ENCODE measurements around the gene SEC61A1. TPM values are rescaled to one million over a fixed set of nuclear protein-coding genes. Genes with fewer than 3 reads are reported as not detected.

Gene SEC61A1
- total RNA-seq: 243 and 246 TPM in 2 replicates

DNA sequence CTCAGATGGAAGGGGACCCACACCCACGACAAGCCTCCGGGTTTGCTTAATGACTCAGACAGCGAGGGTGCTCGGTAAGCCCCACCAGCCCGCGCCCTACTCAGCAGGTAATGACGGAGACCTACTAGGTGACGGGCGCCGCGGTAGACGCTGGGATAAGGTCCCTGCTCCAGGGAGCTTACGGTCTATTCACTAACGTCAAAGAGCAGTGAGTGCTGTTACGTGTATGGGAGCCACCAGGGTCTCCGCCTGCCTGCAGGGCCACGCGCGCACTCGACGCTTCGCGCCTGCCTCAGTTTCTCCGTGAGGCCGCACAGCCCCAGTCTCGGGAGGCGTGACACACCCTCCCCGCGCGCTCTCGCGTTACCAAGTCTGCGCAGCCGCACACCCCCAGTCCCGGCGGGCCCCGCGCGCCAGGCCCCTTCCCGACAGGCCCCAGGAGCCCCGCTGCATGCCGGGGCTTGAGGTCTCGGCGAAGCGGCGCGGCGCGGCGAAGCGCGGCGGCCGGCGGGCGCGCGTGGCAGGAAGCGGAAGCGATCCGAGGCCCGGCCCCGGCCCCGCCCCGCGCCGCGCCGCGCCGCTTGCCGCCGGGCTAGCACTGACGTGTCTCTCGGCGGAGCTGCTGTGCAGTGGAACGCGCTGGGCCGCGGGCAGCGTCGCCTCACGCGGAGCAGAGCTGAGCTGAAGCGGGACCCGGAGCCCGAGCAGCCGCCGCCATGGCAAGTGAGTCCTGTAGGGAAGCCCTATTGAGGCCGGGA, at the start of gene SEC61A1:
Gene SEC61A1 (plus strand): TSS at position 601 of the 758 bp plus-strand sequence. CDS start 116 bp downstream, at position 717.
- intact Hi-C loops (cut with micrococcal nuclease): loop anchor here (1.0 to 10.0 kb wide), 18 partner anchors 23 to 1967 kb away; partner anchors contain the start of genes ACAD9, CHCHD6, EEFSEC and ISY1

DNA sequence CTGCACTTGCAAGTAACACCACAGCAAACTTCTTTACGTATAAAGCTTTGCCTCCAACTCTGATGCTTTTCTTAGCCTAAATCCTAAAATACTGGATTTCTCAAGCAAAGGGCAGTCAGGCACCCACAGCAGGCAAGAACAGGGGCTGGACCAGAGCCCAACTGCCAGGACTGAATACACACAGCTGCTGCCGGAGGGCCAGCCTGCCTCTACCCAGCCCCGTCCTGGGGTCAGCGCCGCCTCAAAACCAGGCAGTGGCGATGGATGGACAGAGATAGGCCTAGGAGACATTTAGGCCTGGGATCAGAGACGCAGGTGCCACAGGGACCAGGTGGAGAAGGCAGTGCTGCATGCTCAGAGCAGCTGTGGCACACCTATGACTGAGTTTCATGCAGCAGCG, 47.6 kb upstream of the SEC61A1 start:
- intact Hi-C loops (cut with micrococcal nuclease): no loop called here

DNA sequence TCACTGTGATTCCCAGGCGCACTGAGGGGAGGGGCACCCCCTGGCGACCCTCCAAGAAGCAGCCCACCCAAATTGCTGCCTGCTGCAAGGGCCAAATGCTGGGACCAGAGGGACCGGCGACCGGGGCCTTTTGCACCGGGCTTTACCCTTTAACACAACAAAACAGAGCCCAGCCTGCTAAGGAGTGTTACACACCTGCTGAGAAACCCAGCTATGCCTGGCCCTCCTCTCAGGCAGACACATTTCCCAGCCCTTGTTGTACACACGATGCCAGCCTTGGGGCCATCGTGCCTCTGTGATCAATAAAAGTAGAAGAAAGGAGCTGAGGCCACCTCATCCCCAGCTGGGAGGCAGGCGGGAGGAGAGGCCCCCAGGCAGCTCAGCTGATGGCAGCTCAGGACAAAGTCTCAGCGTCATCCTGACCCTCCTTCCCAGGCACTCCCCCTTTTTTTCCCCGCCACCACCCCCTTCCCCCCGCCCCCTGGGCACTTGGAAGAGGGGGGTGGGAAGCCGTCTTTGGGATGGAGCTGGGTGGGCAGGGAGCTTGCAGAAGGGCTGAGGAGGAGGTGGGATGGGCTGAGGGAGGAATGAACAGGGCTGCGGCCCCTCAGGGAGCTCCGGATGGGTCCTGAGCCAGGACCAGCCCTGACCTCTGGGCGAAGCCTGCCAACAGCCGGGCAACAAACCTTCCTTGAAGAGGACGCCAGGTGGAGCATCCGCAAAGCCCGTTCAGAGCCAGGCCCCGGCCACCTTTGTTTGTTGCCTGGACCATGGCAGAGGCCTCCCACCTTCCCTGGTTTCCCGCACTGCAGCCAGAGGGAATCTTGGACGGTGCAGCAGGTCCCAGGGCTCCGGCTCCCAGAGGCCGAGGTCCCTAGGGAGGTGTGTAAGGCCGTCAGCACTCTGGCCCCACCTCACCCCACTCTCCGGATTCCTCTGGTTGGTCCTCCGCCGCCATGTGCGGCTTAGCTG, 45.9 kb upstream of the SEC61A1 start:
- intact Hi-C loops (cut with micrococcal nuclease): no loop called here

DNA sequence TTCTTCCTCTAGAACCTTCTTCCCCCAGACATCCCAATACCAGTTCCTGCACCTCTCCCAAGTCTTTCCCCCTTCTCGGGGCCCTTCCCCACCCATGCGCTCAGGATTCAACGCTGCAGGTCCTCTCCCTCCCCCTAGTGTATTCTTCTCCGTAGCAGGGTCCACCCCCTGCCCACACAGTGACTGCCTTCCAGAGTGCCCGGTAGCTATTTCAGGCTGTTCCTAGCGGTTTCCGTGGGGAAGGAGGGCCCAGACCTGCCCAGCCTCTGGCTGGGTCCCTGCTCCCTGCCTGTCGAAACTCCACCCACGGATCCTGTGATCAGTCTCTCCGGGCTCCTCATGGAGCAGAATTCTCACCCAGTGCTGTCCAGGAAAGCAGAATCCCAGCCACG, 45.2 kb upstream of the SEC61A1 start:
- intact Hi-C loops (cut with micrococcal nuclease): no loop called here

DNA sequence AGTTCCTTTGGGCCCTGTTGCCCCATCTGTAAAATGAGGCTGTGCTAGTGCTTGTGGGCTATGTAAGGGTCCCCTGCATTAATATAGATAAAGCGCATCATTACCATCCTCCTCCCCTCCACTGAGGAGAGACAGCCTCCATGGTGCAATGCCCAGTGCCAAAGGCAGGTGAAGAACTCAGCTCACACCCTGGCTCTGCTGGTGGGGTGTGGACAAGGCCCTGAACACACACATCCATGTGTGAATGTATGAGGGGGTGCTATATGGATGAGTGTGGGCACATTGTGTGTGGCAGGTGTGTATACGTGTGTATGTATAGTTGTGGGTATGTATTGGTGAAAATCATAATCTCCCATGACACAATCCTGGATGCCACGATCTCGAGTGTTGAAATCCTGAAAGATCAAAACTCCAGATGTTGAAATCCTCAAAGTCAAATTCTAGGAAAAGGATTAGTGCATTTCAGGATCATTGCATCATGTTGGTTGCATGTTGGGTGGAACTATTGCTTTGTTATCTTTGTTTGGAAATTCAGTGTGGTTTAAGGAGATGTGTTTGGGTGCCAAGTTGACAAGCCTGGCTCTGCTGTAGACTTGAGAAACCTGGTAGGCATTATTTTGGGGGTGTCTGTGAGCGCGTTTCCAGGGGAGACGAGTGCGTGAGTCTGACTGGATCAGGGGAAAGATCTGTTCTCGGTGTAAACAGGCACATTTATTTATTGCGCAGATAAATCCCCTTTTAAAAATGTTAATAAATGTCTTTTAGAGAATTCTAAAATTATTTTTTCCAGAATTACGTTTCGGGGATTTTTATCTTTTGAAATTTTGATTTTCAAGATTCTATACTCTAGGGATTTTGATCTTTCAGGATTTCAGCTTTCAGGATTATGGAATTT, 42.0 kb upstream of the SEC61A1 start:
- intact Hi-C loops (cut with micrococcal nuclease): loop anchor here (5.0 kb wide), 1 partner anchor 122 kb away; no protein-coding TSS in a partner anchor

- intact Hi-C loops (cut with micrococcal nuclease): loop anchor here (5.0 kb wide), 1 partner anchor 121 kb away; no protein-coding TSS in a partner anchor
Measured at GRCh38 chr3:128011140-128011539, 41.1 kb upstream of the SEC61A1 start.

DNA sequence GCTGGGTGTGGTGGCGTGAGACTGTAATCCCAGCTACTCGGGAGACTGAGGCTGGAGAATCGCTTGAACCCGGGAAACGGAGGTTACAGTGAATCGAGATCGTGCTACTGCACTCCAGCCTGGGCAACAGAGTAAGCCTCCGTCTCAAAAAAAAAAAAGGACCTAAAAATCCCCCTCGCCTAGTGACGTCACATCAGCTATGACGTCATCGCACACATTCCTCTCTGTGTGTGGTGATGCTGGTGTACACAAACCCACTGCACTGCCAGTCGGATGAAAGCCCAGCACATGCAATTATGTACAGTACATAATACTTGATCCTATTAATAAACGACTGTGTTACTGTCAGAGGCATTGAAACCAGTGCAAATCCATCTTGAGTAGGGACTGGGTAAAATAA, 40.2 kb upstream of the SEC61A1 start:
- intact Hi-C loops (cut with micrococcal nuclease): loop anchor here (5.0 kb wide), 1 partner anchor 120 kb away; no protein-coding TSS in a partner anchor

DNA sequence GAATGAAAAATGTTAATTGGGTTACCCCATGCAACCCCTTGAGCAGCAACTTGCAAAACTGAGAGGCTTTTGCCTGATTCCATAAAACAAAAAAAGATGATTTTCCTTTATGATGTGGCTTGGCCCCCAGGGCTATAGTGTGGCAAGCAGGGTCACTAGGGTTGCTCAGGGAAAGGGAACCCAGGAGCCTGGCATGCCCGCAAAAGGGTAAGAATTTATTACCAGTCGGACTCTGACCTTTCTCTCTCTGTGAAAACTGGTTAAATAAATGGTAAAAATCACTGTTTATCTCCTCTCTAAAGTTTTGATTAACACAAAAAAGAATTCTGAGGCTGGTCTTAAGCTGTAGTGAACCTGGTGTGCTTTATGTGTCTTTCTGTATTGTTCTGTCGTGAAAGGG, 37.7 kb upstream of the SEC61A1 start:
- intact Hi-C loops (cut with micrococcal nuclease): loop anchor here (5.0 kb wide), 1 partner anchor 118 kb away; no protein-coding TSS in a partner anchor

DNA sequence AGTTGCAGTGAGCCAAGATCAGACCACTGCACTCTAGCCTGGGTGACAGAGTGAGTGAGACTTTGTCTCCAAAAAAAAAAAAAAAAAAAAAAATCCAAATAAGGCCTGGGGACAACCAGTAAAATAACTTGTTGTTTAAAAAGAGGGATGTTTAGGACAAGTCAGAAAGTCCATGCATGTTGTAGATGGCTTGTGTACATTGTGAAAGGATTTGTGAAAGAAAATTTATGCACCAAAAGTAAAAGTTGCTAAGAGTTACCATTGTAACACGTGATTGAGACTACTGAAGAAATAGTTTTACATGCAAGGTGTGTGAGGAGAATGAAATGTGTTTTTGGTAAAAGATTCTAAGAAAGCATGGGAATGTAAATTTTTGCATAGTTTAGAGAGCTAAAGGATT, 35.7 kb upstream of the SEC61A1 start:
- intact Hi-C loops (cut with micrococcal nuclease): no loop called here

GRCh38 chr3:128021768-128022372, 30.4 kb upstream of the SEC61A1 start:
- intact Hi-C loops (cut with micrococcal nuclease): no loop called here

DNA sequence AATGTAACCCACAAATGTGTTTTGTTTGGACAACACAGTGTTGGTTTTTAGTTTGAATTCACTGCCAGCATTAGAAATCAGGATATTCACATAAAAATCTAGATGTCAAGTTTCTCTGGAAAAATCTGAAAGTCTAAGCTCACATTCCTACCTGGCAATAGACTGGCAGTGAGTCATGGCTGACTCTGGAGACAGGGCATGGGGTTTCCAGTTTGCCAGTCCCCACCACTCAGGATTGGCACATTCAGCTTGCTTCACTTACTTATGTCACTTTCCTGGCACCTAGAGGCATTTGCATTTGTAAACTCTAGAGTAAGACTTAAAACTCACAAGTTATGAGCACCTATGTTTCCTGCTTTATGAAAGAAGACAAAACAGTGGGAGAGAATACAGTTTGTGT, 19.1 kb upstream of the SEC61A1 start:
- intact Hi-C loops (cut with micrococcal nuclease): no loop called here

DNA sequence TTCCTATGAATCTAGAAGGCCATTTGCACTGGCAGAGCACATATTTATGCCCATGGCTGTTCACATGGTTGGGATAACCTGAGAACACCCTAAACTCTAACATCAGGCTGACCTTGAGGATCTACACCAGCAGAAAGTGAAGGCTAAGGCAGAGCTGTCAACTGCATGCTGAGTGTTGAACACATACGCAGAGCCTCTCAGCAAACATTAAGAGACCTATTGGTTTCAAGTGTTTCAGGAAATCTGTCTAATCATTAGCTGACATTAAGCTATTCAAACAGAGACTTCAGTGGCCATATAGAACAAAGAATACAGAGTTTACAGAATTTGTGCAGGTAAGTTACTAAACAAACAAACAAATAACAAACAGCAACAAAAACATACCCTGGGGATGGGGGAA, 16.1 kb upstream of the SEC61A1 start:
- intact Hi-C loops (cut with micrococcal nuclease): no loop called here

DNA sequence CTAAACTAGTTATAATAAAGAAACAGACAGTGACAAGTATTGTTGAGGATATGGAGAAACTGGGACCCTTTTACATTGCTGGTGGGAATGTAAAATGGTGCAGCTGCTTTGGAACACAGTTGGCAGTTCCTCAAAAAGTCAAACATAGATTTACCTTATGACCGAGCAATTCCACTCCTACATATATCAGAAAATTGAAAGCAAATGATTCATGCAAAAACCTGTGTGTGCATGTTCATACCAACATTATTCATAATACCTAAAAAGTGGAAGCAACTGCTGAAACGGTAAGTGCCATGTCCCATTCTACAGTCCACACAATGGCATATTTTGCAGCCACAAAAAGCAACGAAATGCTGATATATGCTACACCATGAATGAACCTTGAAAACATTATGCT, 12.2 kb upstream of the SEC61A1 start:
- intact Hi-C loops (cut with micrococcal nuclease): no loop called here

- intact Hi-C loops (cut with micrococcal nuclease): no loop called here
Measured at GRCh38 chr3:128040660-128041059, 11.6 kb upstream of the SEC61A1 start.

DNA sequence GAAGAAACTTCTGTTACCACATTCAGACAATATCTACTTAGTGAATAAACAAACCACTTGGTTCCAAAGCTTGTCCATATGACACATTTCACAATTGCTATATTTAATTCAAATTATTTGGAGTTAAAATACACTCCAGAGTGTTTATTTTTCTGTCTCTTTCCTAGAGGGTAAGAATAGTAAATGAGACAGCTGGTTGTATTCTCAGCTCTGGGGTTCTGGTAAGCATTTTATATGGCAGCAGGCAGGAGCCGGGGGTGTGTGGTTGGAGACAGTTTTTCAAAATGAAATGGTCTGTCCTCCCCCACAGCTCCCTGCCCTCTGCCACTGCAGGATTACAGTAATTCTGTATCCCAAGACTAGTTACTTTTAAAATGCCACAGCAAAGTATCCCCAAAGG, 10.9 kb upstream of the SEC61A1 start:
- intact Hi-C loops (cut with micrococcal nuclease): no loop called here

DNA sequence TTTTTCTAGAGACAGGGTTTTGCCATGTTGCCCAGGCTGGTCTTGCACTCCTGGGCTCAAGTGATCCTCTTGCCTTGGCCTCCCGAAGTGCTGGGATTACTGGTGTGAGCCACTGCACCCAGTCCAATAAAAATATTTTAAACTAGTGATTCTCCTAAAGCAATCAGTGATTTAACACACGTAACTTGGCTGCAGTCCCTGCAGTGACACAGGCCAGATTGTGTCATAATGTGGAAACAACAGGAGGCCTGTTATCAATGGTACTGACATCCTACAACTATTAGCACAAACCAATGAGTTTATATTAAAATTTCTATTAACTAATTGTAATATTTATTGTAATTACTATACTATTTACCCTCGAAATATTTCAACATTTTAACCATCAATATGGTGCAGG, 1.6 kb upstream of the SEC61A1 start:
- intact Hi-C loops (cut with micrococcal nuclease): loop anchor here (5.0 to 10.0 kb wide), 6 partner anchors 397 to 1966 kb away; partner anchors contain the start of genes CHCHD6, MBD4, SLC41A3 and ZXDC

DNA sequence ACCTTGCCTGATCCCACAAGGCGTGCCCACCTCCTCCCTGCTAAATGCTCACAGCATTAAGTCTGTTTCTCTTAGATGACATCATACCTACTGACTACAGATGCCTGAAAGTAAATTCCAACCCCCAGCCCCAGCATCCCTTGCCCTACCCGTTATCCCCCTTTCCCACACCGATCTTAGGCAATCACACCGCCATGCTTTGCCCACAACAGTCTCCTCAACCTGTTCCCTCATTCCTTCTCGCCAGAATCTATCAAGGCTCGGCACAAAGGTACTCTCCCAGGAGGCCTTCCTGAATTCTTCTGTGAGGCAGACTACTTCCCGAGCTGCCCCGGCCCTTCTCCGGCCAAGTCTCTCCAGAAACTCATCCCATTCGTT, 789 bp upstream of the SEC61A1 start:
- intact Hi-C loops (cut with micrococcal nuclease): loop anchor here (5.0 to 10.0 kb wide), 6 partner anchors 396 to 1967 kb away; partner anchors contain the start of genes CHCHD6, MBD4, SLC41A3 and ZXDC

DNA sequence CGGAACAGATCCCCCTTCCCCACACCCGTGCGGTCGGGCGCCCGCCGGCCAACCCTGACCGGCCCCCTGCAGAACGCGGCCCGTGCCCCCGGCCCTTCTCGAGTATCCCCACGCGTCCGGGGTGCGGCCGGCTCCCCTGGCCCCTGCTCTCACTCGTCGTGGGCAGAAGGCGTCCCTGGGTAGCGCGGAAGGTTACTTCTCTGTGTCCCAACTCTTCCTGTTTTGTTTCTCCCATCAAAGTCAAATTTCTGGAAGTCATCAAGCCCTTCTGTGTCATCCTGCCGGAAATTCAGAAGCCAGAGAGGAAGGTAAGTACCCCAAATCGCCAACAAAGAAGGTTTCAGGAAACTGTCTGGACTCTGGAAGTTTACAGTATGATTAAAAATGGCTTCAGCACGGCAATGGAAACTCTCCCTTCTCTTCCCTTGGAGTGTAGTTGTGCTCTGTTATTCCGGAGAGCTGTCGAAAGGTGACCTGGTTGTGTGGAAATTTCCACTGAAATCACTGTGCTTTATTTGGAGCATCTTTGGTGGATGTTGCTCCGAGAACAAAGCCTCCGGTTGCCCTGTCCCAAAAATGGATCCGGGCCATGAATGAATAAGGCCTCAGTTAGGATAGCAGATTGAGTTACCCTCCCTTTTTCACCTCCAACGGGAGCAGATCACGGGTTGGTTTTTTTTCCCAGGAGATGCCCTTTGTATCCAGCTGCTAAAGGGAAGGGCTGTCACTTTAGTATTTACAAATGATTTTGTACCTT, 536 bp downstream of the SEC61A1 start:
- intact Hi-C loops (cut with micrococcal nuclease): loop anchor here (1.0 to 10.0 kb wide), 19 partner anchors 23 to 1968 kb away; partner anchors contain the start of genes ACAD9, CHCHD6, EEFSEC and ISY1

DNA sequence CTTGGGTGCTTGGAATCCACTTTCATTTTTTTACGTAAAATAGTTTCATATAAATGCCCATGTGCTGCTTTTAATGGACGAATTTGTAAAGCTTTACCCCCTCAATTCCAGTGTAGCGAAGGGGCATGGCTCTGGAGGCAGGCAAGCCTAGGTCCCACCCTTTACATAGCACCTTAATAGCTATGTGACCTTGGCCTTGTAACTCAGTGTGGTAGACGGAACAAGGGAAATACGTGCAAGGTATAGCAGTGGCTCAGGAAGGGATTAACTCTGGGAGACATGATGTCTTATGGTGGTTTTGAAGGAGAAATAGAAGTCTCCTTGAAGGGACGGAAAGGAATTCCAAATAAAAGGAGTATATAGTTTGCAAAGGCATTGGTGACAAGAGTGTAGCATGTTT, 1.4 kb downstream of the SEC61A1 start:
- intact Hi-C loops (cut with micrococcal nuclease): loop anchor here (1.0 to 10.0 kb wide), 9 partner anchors 357 to 1969 kb away; partner anchors contain the start of genes ACAD9, CHCHD6, MBD4 and SLC41A3
